ENCODE measurements around the gene ASCC3.

GRCh38 chr6:100918152-100918551, 37.0 kb upstream of the ASCC3 start:
- TF ChIP-seq CTCF (IDR thresholded peaks at IDR 0.05) (no peak), EZH2phosphoT487 (IDR thresholded peaks at IDR 0.05) (no peak)

Data from neural progenitor cell (in vitro differentiated cells).